Fibroblast of lung (primary cell): Measurements from ENCODE around the gene PRRC2A.

Experiments used
- CTCF ChIP-seq, 2 donors: IDR thresholded peaks in 1 of 2; conservative IDR thresholded peaks in 1 of 2; 1 replicate in 1 of 2; 2 replicates in 1 of 2; pipeline ENCODE4 v1.5.1; 2011 to 2012; ENCODE audit warnings: low read length in 2 of 2, control low read depth in 1 of 2, inconsistent platforms in 1 of 2, low read depth in 1 of 2, mild to moderate bottlenecking in 1 of 2
- EZH2 ChIP-seq: IDR thresholded peaks from 2 replicates; pipeline ENCODE4 v1.5.1; 2012; ENCODE audit warnings: low read length, control low read depth, mild to moderate bottlenecking; ENCODE audit errors: missing control alignments

GRCh38 chr6:31633447-31633846 is 12.9 kb downstream of the PRRC2A start:
- no peak for TF ChIP-seq CTCF (conservative IDR thresholded peaks at IDR 0.05 in 1 of 2, IDR thresholded peaks at IDR 0.05 in 1 of 2; ENCODE audit: low read depth in 1 of 2, low read length in 2 of 2)
- TF ChIP-seq EZH2, result no peak
